Measurements from ENCODE around the gene MADD. TPM values are rescaled to one million over a fixed set of nuclear protein-coding genes. Genes with fewer than 3 reads are reported as not detected.

Gene MADD
- total RNA-seq, 1 experiment from 2014 or later, result 41.0 TPM

DNA sequence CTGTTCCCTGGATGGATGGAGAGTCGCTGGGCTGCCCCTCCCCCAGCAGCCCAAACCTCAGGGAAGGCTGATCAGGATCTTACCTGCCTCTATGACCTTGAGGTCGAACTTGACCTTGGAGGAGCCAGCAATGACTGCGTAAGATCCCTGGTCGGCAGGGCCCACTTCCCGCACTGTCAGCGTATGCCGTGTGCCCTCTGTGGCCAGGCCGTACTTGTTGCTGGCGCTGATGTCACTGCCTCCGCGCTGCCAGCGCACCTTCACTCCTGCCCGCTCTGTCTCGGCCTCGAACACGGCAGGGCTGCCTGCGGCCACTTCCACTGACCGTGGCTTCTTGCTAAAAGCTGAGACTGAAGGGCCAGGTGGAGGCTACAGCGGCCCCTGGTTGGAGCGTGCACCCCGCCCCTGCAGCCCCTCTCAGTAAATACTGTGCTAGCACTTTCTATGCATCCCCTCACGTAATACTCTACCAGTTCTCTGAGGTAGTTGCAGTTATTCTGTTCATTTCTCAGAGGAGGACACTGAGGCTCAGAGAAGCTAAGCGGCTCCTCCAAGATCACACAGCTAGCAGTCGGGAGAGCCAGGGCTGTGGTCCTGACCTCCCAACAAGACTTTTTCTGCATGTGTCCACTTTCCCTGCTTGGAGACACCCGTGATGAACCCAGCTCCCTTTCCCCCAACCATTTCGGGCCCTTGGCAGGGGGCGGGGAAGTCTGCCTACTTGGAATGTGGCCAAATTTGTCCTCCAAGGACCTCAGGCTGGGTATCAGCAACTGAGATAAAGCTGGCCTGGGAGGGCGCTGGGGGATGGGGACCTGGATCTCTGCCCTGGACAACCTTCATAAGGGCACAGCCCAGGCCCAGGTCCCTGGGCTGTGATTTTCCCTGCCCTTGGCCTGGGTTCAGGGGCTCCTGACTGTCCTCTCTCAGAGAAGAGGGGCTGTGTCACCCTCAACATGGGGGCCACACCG is 81.5 kb downstream of the MADD start:
- H3K56ac ChIP-seq (ENCODE audit: insufficient read length, low read depth, low read length), result no peak overlapping the region
- H3K79me2 ChIP-seq (ENCODE audit: insufficient read depth, low read length), result no peaks in the 10 kb centered on the region
- H3K36me3 Mint-ChIP-seq (ENCODE audit: insufficient read depth in 1 of 3, low read depth in 3 of 3), result no peaks in the 10 kb centered on the region
- H2BK20ac ChIP-seq (ENCODE audit: low read depth, low read length, poor library complexity, severe bottlenecking), result no peak overlapping the region
- H4K8ac ChIP-seq (replicated peaks; ENCODE audit: insufficient read length, low read depth, low read length), result no peak overlapping the region
- H3K9ac ChIP-seq (ENCODE audit: extremely low read depth, insufficient read length, low read length), result no peak overlapping the region
- no peaks in the 10 kb centered on the region for H3K9me3 ChIP-seq (ENCODE audit: control insufficient read depth, low read depth, low read length)
- no peak overlapping the region for H2BK15ac ChIP-seq (ENCODE audit: low read depth, low read length)
- H3K4ac ChIP-seq (ENCODE audit: low read depth, low read length), result no peak overlapping the region
- H3K27ac Mint-ChIP-seq, result peak overlapping the region in 1 of 3 experiments; percentile 79; a peak in 2 of 7 replicates
- no peak overlapping the region for H2BK5ac ChIP-seq (ENCODE audit: insufficient read length, low read length)
- no peak overlapping the region for H3K4me2 ChIP-seq (ENCODE audit: insufficient read depth, insufficient read length, low read length)
- H3K27me3 ChIP-seq (ENCODE audit: insufficient read depth, low read length), result no peaks in the 10 kb centered on the region
- H3K4me3 Mint-ChIP-seq, result no peak overlapping the region
- H2BK12ac ChIP-seq (ENCODE audit: insufficient read length, low read depth, low read length), result no peak overlapping the region
- no peak overlapping the region for H2AFZ ChIP-seq (ENCODE audit: low read length)
- H3K27me3 Mint-ChIP-seq (ENCODE audit: low read depth), result no peaks in the 10 kb centered on the region
- no CpG with 5 or more reads among the region's 29 CpGs for WGBS (ENCODE audit: extremely low coverage, insufficient read length, low lambda C conversion rate)
- no peaks in the 10 kb centered on the region for H3K4me1 ChIP-seq (ENCODE audit: insufficient read depth, low read length)
- no peaks in the 10 kb centered on the region for H3K9me3 Mint-ChIP-seq
- no peaks in the 10 kb centered on the region for H4K20me1 ChIP-seq (ENCODE audit: control insufficient read depth, insufficient read depth, insufficient read length)
- H3K4me1 Mint-ChIP-seq, result peaks cover 11 to 15% of the 10 kb centered on the region in 2 experiments
- H3K18ac ChIP-seq (ENCODE audit: insufficient read length, low read depth, low read length), result no peak overlapping the region
- H3T11ph ChIP-seq (ENCODE audit: low read length), result no peak overlapping the region
- H2AK5ac ChIP-seq (ENCODE audit: insufficient read length, low read length), result no peak overlapping the region
- no peak overlapping the region for H4K91ac ChIP-seq (ENCODE audit: insufficient read length, low read depth, low read length)
- no peak overlapping the region for H3K27ac ChIP-seq (ENCODE audit: insufficient read length, low read depth, low read length)
- H2BK120ac ChIP-seq (ENCODE audit: low read depth, low read length, poor library complexity, severe bottlenecking), result no peak overlapping the region
- DNase-seq, result no peak
- no peak overlapping the region for H4K5ac ChIP-seq (ENCODE audit: insufficient read length, low read depth, low read length)
- H3K79me1 ChIP-seq (ENCODE audit: insufficient read depth, low read depth, low read length, poor library complexity, severe bottlenecking), result no peaks in the 10 kb centered on the region
- no peak overlapping the region for H3K14ac ChIP-seq (ENCODE audit: insufficient read depth, low read length)
- no peaks in the 10 kb centered on the region for H3K23me2 ChIP-seq (ENCODE audit: insufficient read length, low read depth, low read length, poor library complexity, severe bottlenecking)
- H3K23ac ChIP-seq (ENCODE audit: insufficient read length, low read depth, low read length), result no peak overlapping the region
- TF ChIP-seq, protein P1, sequence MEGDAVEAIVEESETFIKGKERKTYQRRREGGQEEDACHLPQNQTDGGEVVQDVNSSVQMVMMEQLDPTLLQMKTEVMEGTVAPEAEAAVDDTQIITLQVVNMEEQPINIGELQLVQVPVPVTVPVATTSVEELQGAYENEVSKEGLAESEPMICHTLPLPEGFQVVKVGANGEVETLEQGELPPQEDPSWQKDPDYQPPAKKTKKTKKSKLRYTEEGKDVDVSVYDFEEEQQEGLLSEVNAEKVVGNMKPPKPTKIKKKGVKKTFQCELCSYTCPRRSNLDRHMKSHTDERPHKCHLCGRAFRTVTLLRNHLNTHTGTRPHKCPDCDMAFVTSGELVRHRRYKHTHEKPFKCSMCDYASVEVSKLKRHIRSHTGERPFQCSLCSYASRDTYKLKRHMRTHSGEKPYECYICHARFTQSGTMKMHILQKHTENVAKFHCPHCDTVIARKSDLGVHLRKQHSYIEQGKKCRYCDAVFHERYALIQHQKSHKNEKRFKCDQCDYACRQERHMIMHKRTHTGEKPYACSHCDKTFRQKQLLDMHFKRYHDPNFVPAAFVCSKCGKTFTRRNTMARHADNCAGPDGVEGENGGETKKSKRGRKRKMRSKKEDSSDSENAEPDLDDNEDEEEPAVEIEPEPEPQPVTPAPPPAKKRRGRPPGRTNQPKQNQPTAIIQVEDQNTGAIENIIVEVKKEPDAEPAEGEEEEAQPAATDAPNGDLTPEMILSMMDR (conservative IDR thresholded peaks at IDR 0.05), result no peak
